ENCODE data around the gene PER2. TPM values are rescaled to one million over a fixed set of nuclear protein-coding genes. Genes with fewer than 3 reads are reported as not detected.
A peak's percentile ranks its signal among the peaks of the same experiment; 100 is the strongest.
"Not testable (repeated sequence)": the region's sequence is repeated elsewhere in the genome, so short reads cannot be mapped to it uniquely, and the experiment has no call there.

The PER2 gene
- total RNA-seq, 2 donors from 2014 or later: 6.4 to 8.1 TPM

GRCh38 chr2:238274152-238274865, 14.1 kb downstream of the PER2 start:
- intact Hi-C loops (cut with DNase I): no loop called here
- DNase-seq: peak; percentile 13

DNA sequence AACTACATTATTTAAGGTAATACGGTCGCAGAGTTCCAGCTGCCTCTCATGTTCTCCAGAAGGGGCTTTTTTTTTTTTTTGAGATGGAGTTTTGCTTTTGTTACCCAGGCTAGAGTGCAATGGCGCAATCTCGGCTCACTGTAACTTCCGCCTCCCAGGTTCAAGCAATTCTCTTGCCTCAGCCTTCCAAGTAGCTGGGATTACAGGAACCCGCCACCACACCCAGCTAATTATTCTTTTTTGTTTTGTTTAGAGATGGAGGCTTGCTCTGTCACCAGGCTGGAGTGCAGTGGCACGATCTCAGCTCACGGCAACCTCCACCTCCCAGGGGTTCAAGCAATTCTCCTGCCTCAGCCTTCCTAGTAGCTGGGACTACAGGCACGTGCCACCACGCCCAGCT, 15.0 kb downstream of the PER2 start:
- DNase-seq: peak; percentile 6
- intact Hi-C loops (cut with DNase I); ATAC-seq: not testable (repeated sequence)

More at GRCh38 chr2:238274152-238274865, 14.1 kb downstream of the PER2 start:
- ATAC-seq: no peak

- no peak for ATAC-seq
- intact Hi-C loops (cut with DNase I): no loop called here
- DNase-seq: peak; percentile 8
Measured at GRCh38 chr2:238272156-238272555, 16.3 kb downstream of the PER2 start.

DNA sequence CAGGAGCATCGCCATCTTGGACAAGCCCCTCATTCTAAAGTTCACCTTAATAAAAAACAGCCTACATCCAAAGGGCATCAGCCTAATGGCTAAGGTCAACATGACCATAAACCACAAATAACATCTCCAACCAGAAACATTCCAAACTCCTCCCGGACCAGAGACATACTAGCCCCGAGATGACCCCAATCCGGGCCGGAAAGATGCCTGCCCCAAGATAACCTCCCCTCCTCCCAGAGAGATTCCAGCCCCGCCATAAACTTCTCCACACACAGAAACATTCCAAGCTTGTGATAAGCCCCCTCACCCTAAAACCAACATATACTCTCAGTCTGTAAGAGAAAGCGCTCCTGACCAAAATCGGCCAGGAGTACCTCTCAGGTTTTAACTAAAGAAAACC, 16.7 kb downstream of the PER2 start:
- DNase-seq; ATAC-seq; intact Hi-C loops (cut with DNase I): not testable (repeated sequence)

- intact Hi-C loops (cut with DNase I): no loop called here
- ATAC-seq: no peak
Measured at GRCh38 chr2:238271061-238271554, 17.3 kb downstream of the PER2 start.

DNA sequence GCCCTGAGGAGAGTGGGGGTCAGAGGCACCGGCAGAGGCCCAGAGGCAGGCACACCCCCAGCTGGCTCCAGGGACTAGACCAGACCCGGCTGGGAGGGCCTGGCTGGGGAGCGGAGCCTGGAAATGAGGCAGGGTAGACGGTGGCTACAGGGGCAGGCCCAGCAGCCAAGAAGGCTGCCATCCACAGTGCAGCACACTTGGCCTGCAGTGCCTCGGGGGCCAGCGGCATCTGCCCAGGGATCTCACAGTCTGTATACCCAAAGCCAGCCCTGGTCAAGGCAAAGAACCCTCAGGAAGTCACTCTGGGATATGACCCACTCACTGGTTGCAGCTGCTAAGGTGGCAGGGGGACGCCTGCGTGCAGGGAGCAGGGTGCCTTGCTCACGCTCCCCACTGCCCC, 17.8 kb downstream of the PER2 start:
- DNase-seq: peak; percentile 12
- ATAC-seq: no peak
- intact Hi-C loops (cut with DNase I): no loop called here

More at GRCh38 chr2:238271061-238271554, 17.3 kb downstream of the PER2 start:
- no peak for DNase-seq

- ATAC-seq: no peak
- intact Hi-C loops (cut with DNase I): loop anchor here in 1 of 2 donors (10.0 kb wide), 1 partner anchor 345 kb away; no protein-coding TSS in a partner anchor
- peak; percentile 2 for DNase-seq
Measured at GRCh38 chr2:238269741-238270140, 18.7 kb downstream of the PER2 start.

GRCh38 chr2:238267884-238268680, 20.3 kb downstream of the PER2 start:
- intact Hi-C loops (cut with DNase I): loop anchor here in 1 of 2 donors (10.0 kb wide), 1 partner anchor 343 kb away; no protein-coding TSS in a partner anchor
- DNase-seq: peak; percentile 10

DNA sequence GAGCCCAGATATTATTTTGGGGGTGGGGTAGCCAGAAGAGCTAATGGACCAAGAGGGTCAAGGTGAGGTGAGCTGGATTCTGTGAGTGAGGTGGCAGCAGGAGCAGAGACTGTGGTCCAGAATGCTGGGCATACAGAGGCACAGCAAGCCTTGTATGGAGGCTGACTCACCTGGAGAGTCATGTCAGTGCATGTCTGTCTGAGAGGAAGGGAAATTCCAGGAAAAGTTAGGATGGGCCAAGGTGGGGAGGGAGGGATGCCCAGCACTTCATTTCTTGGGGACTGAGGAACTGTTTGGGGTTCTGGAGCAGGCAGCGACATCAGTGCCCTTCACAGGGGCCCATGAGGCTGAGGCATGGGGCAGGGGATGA, 21.1 kb downstream of the PER2 start:
- DNase-seq: no peak
- no peak for ATAC-seq
- intact Hi-C loops (cut with DNase I): loop anchor here in 1 of 2 donors (10.0 kb wide), 1 partner anchor 343 kb away; no protein-coding TSS in a partner anchor

More at GRCh38 chr2:238267884-238268680, 20.3 kb downstream of the PER2 start:
- ATAC-seq: no peak

DNA sequence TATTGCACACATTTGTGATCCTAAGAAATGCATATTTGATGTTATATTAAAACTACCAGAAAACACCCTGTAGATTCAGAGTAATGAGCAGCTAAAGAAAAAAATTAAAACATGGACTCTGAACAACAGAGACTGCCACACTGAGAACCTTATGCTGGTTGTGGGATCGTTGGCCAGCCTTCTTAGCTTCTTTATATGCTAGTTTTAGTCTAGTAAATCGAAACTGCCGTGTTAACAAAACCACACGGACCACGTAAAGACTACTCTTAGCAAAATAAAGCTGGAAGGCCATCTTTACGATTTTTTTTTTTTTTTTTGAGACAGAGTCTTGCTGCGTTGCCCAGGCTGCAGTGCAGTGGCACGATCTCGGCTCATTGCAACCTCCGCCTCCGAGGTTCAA, 22.8 kb downstream of the PER2 start:
- DNase-seq (no peak), ATAC-seq (no peak)
- intact Hi-C loops (cut with DNase I): loop anchor here in 1 of 2 donors (10.0 kb wide), 1 partner anchor 341 kb away; no protein-coding TSS in a partner anchor

GRCh38 chr2:238264072-238264460, 24.3 kb downstream of the PER2 start:
- intact Hi-C loops (cut with DNase I): loop anchor here (5.0 to 10.0 kb wide), 2 partner anchors 339 to 407 kb away; partner anchors contain the start of gene RAMP1 (in 2 of the 2)
- ATAC-seq (no peak), DNase-seq (peak; percentile 20)

- DNase-seq (peak; percentile 92), ATAC-seq (peak; percentile 82 to 86)
- intact Hi-C loops (cut with DNase I): loop anchor here (5.0 to 10.0 kb wide), 2 partner anchors 339 to 406 kb away; partner anchors contain the start of gene RAMP1 (in 2 of the 2)
Measured at GRCh38 chr2:238263204-238264071, 25.0 kb downstream of the PER2 start.

DNA sequence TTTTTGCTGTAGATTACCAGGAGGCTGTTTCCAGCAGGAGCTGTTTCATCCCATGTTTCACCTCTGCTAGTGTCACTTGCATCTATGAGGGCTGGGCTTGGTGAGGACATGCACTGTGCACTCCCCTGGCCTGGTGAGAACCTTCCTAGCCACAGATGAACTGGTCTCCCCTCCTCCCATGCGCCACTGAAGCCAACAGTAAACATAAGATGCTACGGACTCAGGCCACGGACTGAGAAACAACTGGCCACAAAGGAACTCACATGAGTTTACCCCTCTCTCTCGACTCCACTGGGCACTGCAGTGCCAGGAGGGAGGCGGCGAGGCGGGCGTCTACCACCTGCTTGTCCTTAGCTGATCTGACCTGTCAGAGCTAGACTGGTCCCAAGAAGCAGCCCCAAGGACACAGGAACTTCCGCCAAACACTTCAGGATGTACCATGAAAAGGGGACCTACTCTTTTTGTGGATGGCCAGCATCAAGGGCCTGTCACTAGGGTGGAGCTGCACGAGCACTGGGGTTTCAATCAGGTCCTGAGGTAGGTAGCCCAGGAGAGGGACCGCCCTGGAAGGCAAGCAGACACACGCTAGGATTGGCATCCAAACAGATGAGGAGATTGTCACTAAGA, 25.8 kb downstream of the PER2 start:
- intact Hi-C loops (cut with DNase I): loop anchor here (5.0 to 10.0 kb wide), 2 partner anchors 338 to 405 kb away; partner anchors contain the start of gene RAMP1 (in 2 of the 2)
- DNase-seq (peak; percentile 12), ATAC-seq (no peak)

DNA sequence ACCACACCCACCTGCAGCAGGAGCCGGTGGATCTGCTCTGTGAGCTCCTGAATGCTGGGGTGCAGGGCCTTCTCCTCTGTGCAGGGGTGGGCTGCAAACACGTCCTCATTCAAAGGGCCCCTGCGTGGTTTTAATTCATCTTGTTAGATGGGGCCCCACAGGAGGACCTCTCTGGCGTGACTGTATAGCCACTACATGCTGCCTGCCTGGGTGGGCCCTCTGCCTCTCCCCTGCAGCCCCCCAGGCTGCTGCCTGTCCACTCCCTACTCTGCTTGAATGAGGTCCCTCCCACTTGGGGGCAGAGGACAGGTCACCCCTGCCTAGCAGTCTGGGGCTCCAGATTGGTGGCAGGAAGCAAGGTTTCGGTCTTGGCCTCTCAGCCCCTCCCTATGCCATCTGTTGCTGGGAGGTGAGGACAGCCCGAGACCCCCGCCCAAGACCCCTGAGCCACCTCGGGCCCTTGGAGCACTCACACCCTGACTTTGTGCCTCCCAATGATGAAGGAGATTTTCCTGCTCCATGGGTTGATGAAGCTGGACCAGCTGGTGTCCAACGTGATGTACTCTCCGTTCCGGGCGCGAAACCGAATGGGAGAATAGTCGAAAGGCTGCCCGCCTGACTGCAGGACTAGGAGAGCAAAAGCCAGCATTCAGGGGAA, 26.6 kb downstream of the PER2 start:
- ATAC-seq (no peak), DNase-seq (peak; percentile 9)
- intact Hi-C loops (cut with DNase I): loop anchor here (5.0 to 10.0 kb wide), 2 partner anchors 337 to 405 kb away; partner anchors contain the start of gene RAMP1 (in 2 of the 2)

DNA sequence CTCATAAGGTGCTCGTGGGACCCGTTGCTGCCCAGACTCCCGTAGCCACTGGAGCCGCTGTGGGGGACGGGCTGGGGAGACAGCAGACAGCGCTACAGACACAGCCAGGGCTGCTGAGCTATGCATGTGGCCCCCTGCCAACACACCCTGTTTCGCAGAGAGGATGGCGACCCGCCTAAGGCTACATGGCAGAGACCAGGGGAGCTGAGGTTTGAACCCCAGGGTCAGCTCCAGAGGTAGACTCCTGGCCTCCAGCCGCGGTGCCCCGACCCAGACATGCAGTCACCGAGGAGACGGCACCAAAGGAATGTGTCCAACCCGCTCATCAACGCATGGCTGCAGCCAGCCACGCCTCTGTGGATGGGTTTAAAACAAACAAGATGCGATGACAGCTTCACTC, 27.5 kb downstream of the PER2 start:
- ATAC-seq (peak; percentile 37 to 58), DNase-seq (peak; percentile 42)

DNA sequence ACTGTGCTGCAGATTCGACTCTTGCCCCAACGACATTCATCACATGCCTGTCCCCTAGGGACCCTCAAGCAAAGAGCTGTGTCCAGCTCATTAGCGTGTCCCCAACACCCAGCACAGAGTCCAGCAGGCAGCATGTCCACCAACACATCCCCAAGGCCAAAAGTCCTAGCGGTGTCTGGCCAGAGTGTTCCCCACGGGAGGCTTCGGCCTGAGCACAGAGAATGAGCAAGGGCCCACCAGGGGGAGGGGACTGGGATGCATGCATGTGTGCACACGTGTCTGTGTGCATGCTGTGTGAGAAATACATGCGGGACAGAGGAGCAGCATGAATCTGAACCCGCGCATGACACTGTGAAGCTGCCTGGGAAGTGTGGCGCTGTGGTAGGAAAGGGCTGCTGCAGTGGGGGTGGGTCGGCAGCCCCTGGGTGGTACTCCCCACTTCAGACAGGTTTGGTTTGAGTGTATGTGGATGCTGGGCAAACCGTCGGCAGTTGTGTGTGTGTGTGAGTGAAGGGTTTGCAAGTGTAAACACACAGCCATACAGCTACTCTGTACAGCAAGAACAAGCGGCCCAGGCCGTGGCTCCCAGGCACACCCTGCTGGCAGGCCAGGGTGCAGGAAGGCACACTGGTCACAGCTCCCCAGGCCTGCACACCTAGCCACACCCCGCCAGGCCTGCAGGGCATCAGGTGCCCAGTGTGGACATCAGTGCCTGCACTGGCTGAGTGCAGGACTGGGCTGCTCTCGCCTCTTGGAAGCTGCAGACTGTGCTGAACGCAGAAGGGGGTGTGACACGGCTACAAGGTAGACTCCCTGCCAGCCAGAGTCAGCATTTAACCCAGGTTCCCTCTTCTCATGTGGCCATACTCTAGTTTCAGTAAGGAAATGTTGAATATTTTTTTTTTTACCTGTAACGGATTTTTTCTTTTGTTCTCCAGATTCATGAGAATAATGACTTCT, 29.1 kb downstream of the PER2 start:
- ATAC-seq: no peak
- DNase-seq: peak; percentile 7
- intact Hi-C loops (cut with DNase I): loop anchor here (5.0 to 10.0 kb wide), 2 partner anchors 335 to 402 kb away; partner anchors contain the start of gene RAMP1 (in 2 of the 2)

More for the DNA sequence above, 27.5 kb downstream of the PER2 start:
- intact Hi-C loops (cut with DNase I): loop anchor here (5.0 to 10.0 kb wide), 2 partner anchors 336 to 404 kb away; partner anchors contain the start of gene RAMP1 (in 2 of the 2)

Data from left cardiac atrium (tissue), 4 donors.